SK-N-SH (cell line): ENCODE data around the gene NIN. TPM values are rescaled to one million over a fixed set of nuclear protein-coding genes. Genes with fewer than 3 reads are reported as not detected.
A peak's percentile ranks its signal among the peaks of the same experiment; 100 is the strongest.

Experiments
- CTCF ChIA-PET: fragments of 300-600, 350-600 bp; formaldehyde crosslinking; extraction: SDS; loops from one replicate; lab custom pipeline; 2021; lab: Yijun Ruan, JAX
- POLR2A ChIA-PET: fragments of 350-600 bp; sonication (Branson Sonifier 250); formaldehyde crosslinking; extraction: SDS; loops from one replicate; lab custom pipeline; 2020; ENCODE audit warnings: antibody characterized with exemption, inconsistent platforms; lab: Yijun Ruan, JAX
- DNase-seq: peaks from one replicate; pipeline ENCODE4 v3.0.0; 2012
- H2AFZ ChIP-seq: fragments of 200-600 bp; sonication (generic); 2 replicates; pipeline ENCODE4 v1.8.1; 2016; ENCODE audit warnings: antibody characterized with exemption, mild to moderate bottlenecking, low read depth
- H3F3A ChIP-seq: fragments of 200-600 bp; sonication (generic); replicated peaks from 2 replicates; pipeline ENCODE3; 2016; ENCODE audit warnings: antibody characterized with exemption, mild to moderate bottlenecking; ENCODE audit not compliant: insufficient read depth
- H3K27ac ChIP-seq, 2 experiments: fragments of 200-500 bp in 1 of 2; fragments of 200-600 bp in 1 of 2; sonication (Bioruptor generic) in 1 of 2; sonication (generic), shearing (Covaris generic) in 1 of 2; 2 replicates each; pipeline versions ENCODE4 v1.5.1 to v1.6.1; 2014 to 2016; ENCODE audit warnings: low read depth in 2 of 2, inconsistent platforms in 1 of 2, low read length in 1 of 2, mild to moderate bottlenecking in 1 of 2, mixed read lengths in 1 of 2
- H3K27me3 ChIP-seq: fragments of 200-600 bp; sonication (generic), shearing (Covaris generic); 2 replicates; pipeline ENCODE4 v1.6.1; 2016; ENCODE audit warnings: mixed run types; ENCODE audit not compliant: insufficient read depth
- H3K36me3 ChIP-seq, 2 experiments: fragments of 200-500 bp in 1 of 2; fragments of 200-600 bp in 1 of 2; sonication (Bioruptor generic) in 1 of 2; sonication (generic) in 1 of 2; replicated peaks in 1 of 2; 2 replicates each; pipeline versions ENCODE3 to v1.5.1; 2014 to 2016; ENCODE audit warnings: low read length in 1 of 2, mild to moderate bottlenecking in 1 of 2; ENCODE audit not compliant: insufficient read depth in 2 of 2, control insufficient read depth in 1 of 2
- H3K4me1 ChIP-seq, 2 experiments: fragments of 200-500 bp in 1 of 2; fragments of 200-600 bp in 1 of 2; sonication (Bioruptor generic) in 1 of 2; sonication (generic), shearing (Covaris generic) in 1 of 2; 2 replicates each; pipeline versions ENCODE4 v1.5.1 to v1.6.1; 2014 to 2016; ENCODE audit warnings: low read depth in 1 of 2, low read length in 1 of 2, mixed run types in 1 of 2; ENCODE audit not compliant: insufficient read depth in 2 of 2, control insufficient read depth in 1 of 2
- H3K4me2 ChIP-seq: fragments of 200-600 bp; sonication (generic), shearing (Covaris generic); 2 replicates; pipeline ENCODE4 v1.6.1; 2017; ENCODE audit warnings: mixed run types
- H3K4me3 ChIP-seq, 2 experiments: fragments of 200-500 bp in 1 of 2; fragments of 200-600 bp in 1 of 2; sonication (Bioruptor generic) in 1 of 2; sonication (generic), shearing (Covaris generic) in 1 of 2; 2 replicates each; pipeline versions ENCODE4 v1.5.1 to v1.8.1; 2014 to 2016; ENCODE audit warnings: low read depth in 2 of 2, inconsistent platforms in 1 of 2, low read length in 1 of 2, mild to moderate bottlenecking in 1 of 2, mixed read lengths in 1 of 2, moderate library complexity in 1 of 2
- H3K79me2 ChIP-seq: fragments of 200-600 bp; sonication (generic); 2 replicates; pipeline ENCODE4 v1.8.1; 2017; ENCODE audit warnings: mild to moderate bottlenecking; ENCODE audit not compliant: insufficient read depth
- H3K9ac ChIP-seq: fragments of 200-600 bp; sonication (generic); 2 replicates; pipeline ENCODE4 v1.6.1; 2017; ENCODE audit warnings: mixed run types
- H3K9me2 ChIP-seq: fragments of 200-600 bp; sonication (generic); 2 replicates; pipeline ENCODE4 v1.6.1; 2017; ENCODE audit warnings: mixed run types
- H3K9me3 ChIP-seq: fragments of 200-600 bp; sonication (generic); 2 replicates; pipeline ENCODE4 v1.6.1; 2017; ENCODE audit warnings: mixed run types, mild to moderate bottlenecking, moderate library complexity
- H4K20me1 ChIP-seq: fragments of 200-600 bp; sonication (generic); 2 replicates; pipeline ENCODE4 v1.6.1; 2017; ENCODE audit warnings: mild to moderate bottlenecking, mixed run types; ENCODE audit not compliant: insufficient read depth
- JUND ChIP-seq: IDR thresholded peaks from 2 replicates; pipeline ENCODE4 v1.4.0; 2012
- NFIC ChIP-seq: IDR thresholded peaks from 2 replicates; pipeline ENCODE4 v1.4.0; 2012; ENCODE audit warnings: borderline replicate concordance
- RAD21 ChIP-seq: IDR thresholded peaks from 2 replicates; pipeline ENCODE4 v1.6.1; 2012; ENCODE audit warnings: mild to moderate bottlenecking, low read length
- RXRA ChIP-seq: IDR thresholded peaks from 2 replicates; pipeline ENCODE4 v1.4.0; 2012; ENCODE audit warnings: low read depth, mild to moderate bottlenecking, borderline replicate concordance
- SMC3 ChIP-seq: IDR thresholded peaks from 2 replicates; pipeline ENCODE4 v1.6.1; 2012; ENCODE audit warnings: low read depth, low read length, improper control_type of control experiment
- TCF12 ChIP-seq: IDR thresholded peaks from 2 replicates; pipeline ENCODE4 v1.4.0; 2012
- YY1 ChIP-seq: IDR thresholded peaks from 2 replicates; pipeline ENCODE4 v1.4.0; 2012; ENCODE audit warnings: low read depth, mild to moderate bottlenecking
- WGBS: methylation state at CpG from one replicate; pipeline ENCODE4 v1.1.6; 2017; ENCODE audit warnings: low lambda C conversion rate; 5-methylcytosine and 5-hydroxymethylcytosine counted together
- polyA plus RNA-seq, 3 experiments: library from polyadenylated mRNA; depleted of rRNA; stranded (reverse); fragments of >200 nt; gene quantifications; 2 replicates each; pipeline ENCODE4 v1.2.3, GENCODE V29; 2012
- TF ChIP-seq, protein P1 (sequence below): IDR thresholded peaks from 2 replicates; pipeline ENCODE4 v1.4.0; 2012; ENCODE audit warnings: low read depth, borderline replicate concordance
- TF ChIP-seq, protein P2 (sequence below): fragments of 150-350 bp; IDR thresholded peaks from 2 replicates; pipeline ENCODE4 v1.6.1; 2017; ENCODE audit warnings: antibody characterized with exemption, low read length, low read depth, borderline replicate concordance
- TF ChIP-seq, protein P3 (sequence below): IDR thresholded peaks from 2 replicates; pipeline ENCODE4 v1.4.0; 2012; ENCODE audit warnings: low read depth, borderline replicate concordance
- TF ChIP-seq, protein P4 (sequence below): fragments of 150-350 bp; IDR thresholded peaks from 2 replicates; pipeline ENCODE4 v1.6.1; 2016; ENCODE audit warnings: mild to moderate bottlenecking, low read depth, low read length

NIN gene
- polyA plus RNA-seq, 1 of the 3 experiments (the other 2 are of a cell fraction), result 10.0 TPM

DNA sequence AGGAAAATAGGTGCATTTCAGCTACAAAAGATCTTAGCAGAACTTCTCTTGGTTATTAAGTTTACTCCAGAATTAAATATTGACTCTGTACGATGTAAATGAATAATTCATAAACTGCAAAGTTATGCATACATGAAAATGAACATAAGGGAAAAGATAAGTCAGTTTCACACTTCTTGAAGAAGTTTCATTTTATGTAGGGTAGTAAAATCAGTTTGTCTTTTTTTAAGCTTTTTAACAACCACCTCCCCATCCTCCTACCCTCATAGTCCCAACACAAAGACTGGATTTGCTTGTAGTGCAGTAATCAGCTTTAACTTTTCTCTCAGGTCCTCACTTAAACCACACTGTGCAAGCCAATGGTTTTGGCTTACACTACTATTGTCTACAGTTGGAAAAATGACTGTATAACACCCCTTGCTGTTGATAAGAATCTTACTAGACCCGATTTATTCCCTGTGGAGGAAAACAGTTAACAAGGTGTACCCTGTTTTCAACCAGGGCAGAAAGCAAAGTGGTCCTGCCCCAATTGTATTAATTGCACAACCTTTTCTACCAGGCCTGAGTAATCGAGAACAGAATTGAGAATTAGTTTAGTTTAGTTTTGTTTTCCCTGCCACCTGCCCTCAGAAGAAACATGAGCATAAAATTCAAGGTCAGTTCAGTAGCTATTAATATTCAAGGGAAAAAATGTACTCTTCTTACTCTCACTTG is 44.1 kb downstream of the NIN start:
- Histone ChIP-seq H3F3A (peaks cover 12% of the 10 kb centered on the region), H3K36me3 (peaks cover 8 to 21% of the 10 kb centered on the region in 2 experiments), H4K20me1 (no peaks in the 10 kb centered on the region), H3K27ac (peak overlapping the region in 1 of 2 experiments; percentile 47; a peak in 2 of 4 replicates), H3K79me2 (no peaks in the 10 kb centered on the region), H3K9ac (no peak overlapping the region), H3K4me1 (peaks cover 10 to 21% of the 10 kb centered on the region in 2 experiments; a peak in 2 of 4 replicates), H3K4me2 (peak overlapping the region; percentile 27; the same call in 1 of the 2 replicates), H3K27me3 (no peaks in the 10 kb centered on the region), H3K4me3 (no peak overlapping the region), H2AFZ (no peak overlapping the region), H3K9me2 (no peaks in the 10 kb centered on the region), H3K9me3 (no peaks in the 10 kb centered on the region)
- TF ChIP-seq TCF12, result no peak
- TF ChIP-seq SMC3, result no peak
- TF ChIP-seq RAD21, result no peak
- no peak for TF ChIP-seq RXRA
- TF ChIP-seq, protein P1, sequence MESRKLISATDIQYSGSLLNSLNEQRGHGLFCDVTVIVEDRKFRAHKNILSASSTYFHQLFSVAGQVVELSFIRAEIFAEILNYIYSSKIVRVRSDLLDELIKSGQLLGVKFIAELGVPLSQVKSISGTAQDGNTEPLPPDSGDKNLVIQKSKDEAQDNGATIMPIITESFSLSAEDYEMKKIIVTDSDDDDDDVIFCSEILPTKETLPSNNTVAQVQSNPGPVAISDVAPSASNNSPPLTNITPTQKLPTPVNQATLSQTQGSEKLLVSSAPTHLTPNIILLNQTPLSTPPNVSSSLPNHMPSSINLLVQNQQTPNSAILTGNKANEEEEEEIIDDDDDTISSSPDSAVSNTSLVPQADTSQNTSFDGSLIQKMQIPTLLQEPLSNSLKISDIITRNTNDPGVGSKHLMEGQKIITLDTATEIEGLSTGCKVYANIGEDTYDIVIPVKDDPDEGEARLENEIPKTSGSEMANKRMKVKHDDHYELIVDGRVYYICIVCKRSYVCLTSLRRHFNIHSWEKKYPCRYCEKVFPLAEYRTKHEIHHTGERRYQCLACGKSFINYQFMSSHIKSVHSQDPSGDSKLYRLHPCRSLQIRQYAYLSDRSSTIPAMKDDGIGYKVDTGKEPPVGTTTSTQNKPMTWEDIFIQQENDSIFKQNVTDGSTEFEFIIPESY, result no peak
- no peak for TF ChIP-seq YY1
- TF ChIP-seq, protein P2, sequence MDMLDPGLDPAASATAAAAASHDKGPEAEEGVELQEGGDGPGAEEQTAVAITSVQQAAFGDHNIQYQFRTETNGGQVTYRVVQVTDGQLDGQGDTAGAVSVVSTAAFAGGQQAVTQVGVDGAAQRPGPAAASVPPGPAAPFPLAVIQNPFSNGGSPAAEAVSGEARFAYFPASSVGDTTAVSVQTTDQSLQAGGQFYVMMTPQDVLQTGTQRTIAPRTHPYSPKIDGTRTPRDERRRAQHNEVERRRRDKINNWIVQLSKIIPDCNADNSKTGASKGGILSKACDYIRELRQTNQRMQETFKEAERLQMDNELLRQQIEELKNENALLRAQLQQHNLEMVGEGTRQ, result no peak
- TF ChIP-seq, protein P3, sequence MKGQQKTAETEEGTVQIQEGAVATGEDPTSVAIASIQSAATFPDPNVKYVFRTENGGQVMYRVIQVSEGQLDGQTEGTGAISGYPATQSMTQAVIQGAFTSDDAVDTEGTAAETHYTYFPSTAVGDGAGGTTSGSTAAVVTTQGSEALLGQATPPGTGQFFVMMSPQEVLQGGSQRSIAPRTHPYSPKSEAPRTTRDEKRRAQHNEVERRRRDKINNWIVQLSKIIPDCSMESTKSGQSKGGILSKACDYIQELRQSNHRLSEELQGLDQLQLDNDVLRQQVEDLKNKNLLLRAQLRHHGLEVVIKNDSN, result no peak
- no peak for TF ChIP-seq NFIC
- TF ChIP-seq, protein P4, sequence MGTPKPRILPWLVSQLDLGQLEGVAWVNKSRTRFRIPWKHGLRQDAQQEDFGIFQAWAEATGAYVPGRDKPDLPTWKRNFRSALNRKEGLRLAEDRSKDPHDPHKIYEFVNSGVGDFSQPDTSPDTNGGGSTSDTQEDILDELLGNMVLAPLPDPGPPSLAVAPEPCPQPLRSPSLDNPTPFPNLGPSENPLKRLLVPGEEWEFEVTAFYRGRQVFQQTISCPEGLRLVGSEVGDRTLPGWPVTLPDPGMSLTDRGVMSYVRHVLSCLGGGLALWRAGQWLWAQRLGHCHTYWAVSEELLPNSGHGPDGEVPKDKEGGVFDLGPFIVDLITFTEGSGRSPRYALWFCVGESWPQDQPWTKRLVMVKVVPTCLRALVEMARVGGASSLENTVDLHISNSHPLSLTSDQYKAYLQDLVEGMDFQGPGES, result no peak
- TF ChIP-seq JUND, result no peak
- WGBS, result 81% methylated on average over 3 of the region's 3 CpGs
- ChIA-PET CTCF (interaction anchor here (0.7 to 12.9 kb wide), 4 partner anchors 12 to 452 kb away, joined by 3 to 143 read pairs (median 4); no protein-coding TSS in a partner anchor), POLR2A (no interaction called here)
- no peak for DNase-seq
